GM18498 (cell line): ENCODE results near the gene PEX5L.

Source experiments
- ATAC-seq: cut with Tn5 transposase; IDR thresholded peaks from one replicate; pipeline ENCODE4 v1.9.1; 2021; ENCODE audit warnings: mild to moderate bottlenecking, moderate library complexity; ENCODE audit not compliant: unreplicated experiment

Gene PEX5L

DNA sequence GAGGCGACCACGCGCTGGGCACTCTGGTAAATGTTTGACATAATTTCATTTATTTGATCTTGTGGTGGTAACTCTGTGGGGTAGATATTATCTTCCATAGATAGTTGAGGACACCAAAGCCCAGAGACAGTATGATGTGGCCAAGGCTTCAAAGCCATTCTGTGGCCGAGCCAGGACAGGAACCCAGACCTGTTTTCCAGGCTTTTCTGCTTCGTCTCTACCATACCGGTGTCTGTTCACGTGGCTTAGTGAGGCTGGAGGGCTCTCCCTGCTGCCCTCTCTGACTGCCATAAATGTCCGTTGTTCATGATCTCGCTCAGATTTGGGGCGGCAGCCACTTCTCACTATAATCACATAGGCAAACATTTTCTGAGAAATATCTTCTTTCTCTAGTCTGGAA is 134.7 kb downstream of the PEX5L start:
- no peak for ATAC-seq

DNA sequence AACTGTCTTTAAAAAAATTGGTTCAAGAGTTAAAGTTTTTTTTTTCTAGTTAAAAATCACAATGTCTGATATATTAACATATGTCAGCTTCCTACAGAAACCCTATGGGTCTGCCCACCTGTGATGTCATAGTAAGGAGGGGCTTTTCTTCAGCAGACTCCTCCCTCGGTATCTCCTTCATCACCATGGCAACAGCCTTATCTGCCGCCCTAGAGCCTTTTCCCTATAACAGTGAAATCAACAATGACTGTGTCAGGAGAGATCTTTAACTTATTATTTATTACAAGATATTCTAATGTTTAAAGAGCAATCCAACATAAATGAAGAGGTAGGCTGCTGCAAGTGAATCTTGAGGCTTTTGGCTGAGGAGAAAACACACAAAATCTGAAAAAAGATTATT is 138.7 kb downstream of the PEX5L start:
- ATAC-seq, result peak; percentile 71

DNA sequence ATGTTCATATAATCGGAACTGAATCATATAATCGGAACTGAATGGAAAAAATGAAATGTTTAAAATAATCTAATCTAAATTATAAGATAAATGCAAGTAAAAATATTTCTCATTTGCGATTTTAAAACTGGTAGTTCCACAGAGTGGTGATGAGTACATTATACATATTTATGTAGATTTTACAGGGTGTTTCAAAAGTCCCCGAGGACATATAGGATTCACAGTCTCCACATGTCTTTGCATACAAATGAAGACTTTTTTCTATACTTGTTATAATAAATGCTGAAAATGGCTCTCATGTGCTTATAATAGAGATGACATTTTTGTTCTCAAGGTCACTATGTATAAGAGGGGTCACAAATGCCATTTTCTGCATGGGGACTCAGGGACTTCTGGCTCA is 139.5 kb downstream of the PEX5L start:
- no peak for ATAC-seq

DNA sequence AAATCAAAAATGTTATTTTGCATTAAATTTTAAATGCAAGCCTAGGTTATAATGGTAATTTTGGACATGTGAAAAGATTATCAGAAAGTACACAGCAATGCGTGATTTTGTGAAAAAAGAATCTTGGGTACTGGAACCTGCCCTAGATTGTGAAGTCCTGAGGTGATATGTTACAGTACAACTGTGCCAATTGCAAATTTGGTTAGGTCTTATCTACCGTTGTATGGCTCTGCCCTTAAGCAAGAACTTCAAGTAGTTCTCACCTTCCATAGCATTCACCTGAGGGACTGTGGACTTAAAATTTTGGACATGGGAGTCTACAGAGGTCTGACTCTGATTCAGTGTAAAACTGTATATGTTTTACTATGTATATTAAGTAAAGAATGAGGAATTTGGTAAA is 140.2 kb downstream of the PEX5L start:
- ATAC-seq, result no peak

DNA sequence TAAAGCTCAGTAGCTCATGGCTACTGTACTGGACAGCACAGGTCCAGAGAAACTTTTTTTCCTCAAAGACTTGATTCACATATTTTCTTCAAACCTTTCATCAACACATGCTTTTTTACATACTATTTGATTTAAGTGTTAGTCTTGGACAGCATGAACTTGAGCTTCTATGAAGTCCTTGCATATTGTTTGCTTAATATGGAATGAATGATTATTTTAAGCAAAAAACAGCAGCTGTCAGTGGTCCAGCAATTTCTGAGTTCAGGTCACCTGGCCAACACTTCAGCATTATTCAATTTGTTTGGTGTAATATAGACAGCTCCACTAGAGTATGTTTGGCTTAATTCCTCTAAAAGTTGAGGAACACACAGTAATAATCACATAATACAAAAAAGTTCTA is 141.4 kb downstream of the PEX5L start:
- no peak for ATAC-seq

DNA sequence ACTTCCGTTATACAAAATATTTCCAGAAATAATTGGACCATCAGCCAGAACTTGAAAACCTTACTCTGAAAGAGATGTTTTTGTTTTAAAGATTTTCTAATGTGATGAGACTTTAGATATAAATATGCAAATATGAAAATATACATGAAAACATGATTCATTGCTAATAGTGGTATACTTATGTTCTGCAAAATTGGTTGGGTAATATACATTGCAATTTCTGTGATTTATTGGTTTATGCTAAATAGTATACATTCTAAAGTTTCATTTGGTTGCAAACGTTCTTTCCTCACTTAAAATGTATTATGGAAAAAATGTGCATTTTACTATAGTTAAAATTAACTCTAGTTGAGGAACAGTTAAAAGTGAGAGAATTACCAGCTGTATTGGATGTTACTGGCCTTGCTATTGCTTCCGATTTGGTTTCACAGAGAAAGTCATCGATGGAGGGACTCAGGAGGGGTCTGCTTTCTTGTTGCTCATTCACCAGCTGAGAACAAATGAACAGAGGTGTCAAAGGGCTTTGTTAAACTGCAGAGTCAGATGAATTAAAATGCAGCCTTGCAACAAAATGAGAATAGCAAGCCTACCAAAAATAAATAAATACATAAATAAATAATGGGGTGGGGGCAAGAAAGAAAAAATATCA is 149.3 kb downstream of the PEX5L start:
- no peak for ATAC-seq

GRCh38 chr3:179885950-179886349 is 150.8 kb downstream of the PEX5L start:
- no peak for ATAC-seq

DNA sequence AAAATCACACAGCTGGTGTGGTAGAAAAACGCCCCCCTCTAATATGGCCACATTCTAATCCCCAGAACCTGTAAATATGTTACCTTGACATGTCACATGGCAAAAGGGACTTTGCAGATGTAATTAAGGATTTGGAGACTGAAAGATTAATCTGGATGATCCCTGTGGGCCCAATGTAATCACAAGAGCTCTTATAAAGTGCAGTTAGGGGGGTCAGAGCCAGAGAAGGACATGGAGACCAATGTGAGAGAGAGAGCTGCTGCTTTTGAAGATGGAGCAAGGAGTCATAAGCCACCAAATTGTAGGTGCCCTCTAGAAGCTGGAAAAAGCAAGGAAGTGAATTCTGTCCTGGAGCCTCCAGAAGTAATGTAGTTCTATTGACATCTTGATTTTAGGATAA is 152.6 kb downstream of the PEX5L start:
- ATAC-seq, result no peak

GRCh38 chr3:179882292-179882691 is 154.4 kb downstream of the PEX5L start:
- peak; percentile 82 for ATAC-seq

- no peak for ATAC-seq
These were observed 154.9 kb downstream of the PEX5L start for GRCh38 chr3:179881791-179882190.

- ATAC-seq, result no peak
These were observed 155.9 kb downstream of the PEX5L start for GRCh38 chr3:179880868-179881267.

- ATAC-seq, result no peak
These were observed 160.3 kb downstream of the PEX5L start for GRCh38 chr3:179876440-179876839.

- no peak for ATAC-seq
These were observed 163.9 kb downstream of the PEX5L start for GRCh38 chr3:179872842-179873241.

DNA sequence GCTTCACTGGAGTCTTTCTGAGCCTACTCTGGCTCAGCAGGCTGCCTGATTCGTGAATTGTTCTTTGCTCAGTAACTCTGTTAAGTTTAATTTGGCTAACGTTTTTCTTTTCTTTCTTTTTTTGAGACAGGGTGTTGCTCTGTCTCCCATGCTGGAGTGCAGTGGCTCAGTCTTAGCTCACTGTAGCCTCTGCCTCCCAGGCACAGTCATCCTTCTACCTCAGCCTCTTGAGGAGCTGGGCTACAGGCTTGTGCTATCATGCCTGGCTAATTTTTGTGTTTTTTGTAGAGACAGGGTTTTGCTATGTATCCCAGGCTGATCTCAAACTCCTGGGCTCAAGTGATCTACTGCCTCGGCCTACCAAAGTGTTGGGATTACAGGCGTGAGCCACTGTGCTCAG is 165.0 kb downstream of the PEX5L start:
- ATAC-seq, result no peak

DNA sequence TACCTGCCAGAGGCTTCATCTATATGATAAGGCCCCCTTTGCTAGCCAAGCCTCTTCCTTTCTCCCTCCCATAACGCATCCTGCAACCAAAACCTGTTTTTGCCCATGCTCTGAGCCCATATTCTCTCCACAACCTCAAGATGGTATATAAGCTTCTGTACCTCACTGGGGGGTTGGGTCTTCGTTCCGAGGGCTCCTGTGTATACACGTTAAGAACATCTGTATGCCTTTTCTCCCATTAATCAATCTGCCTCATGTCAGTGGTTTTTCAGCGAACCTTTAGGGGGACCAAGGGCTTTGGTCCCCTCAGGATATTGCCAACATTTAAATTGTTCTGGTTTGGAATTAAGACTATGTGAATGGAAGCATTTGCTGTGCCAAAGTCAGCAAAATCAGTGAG is 168.0 kb downstream of the PEX5L start:
- ATAC-seq, result no peak

GRCh38 chr3:179867961-179868360 is 168.8 kb downstream of the PEX5L start:
- no peak for ATAC-seq

DNA sequence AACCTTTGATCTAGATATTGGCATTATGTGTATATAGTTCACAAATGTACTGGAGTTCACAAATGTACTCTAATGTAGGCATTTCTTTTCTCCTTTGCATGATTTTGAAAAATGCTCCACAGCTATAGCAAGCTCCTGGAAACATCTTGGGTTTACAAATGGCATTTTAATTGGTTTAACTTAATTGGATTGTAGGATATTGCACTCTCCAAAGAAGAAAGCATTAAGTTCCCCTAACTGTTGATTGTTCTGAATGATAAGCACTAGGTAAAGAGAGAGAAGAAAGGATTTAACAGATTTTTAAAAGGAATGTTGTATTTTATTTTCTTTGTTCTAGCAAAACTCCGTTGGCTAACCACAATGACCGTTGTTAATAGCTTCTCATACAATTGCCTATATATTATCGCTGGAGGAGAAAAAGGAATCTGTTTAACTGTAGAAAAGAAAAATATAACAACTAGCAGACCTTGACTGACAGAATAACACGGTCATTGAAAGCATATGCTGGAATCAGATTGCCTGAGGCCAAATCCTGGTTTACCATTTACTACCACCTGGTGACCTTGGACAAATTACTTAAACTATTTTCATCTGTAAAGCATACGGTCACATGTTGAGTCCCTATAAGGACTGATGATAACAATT is 170.8 kb downstream of the PEX5L start:
- no peak for ATAC-seq

GRCh38 chr3:179861953-179862352 is 174.8 kb downstream of the PEX5L start:
- no peak for ATAC-seq

- ATAC-seq, result no peak
These were observed 175.4 kb downstream of the PEX5L start for GRCh38 chr3:179861292-179861691.

GRCh38 chr3:179860275-179861107 is 176.2 kb downstream of the PEX5L start:
- no peak for ATAC-seq

GRCh38 chr3:179853176-179853575 is 183.6 kb downstream of the PEX5L start:
- peak; percentile 79 for ATAC-seq
